CD4-positive, alpha-beta T cell treated with Interleukin-2 at 100 ng/mL for 4 hours (primary cell): ENCODE results near the gene FYN.

Source experiments
- DNase-seq: peaks from one replicate; pipeline ENCODE4 v3.0.0-alpha.2; 2020; ENCODE audit warnings: low spot score

The FYN gene

DNA sequence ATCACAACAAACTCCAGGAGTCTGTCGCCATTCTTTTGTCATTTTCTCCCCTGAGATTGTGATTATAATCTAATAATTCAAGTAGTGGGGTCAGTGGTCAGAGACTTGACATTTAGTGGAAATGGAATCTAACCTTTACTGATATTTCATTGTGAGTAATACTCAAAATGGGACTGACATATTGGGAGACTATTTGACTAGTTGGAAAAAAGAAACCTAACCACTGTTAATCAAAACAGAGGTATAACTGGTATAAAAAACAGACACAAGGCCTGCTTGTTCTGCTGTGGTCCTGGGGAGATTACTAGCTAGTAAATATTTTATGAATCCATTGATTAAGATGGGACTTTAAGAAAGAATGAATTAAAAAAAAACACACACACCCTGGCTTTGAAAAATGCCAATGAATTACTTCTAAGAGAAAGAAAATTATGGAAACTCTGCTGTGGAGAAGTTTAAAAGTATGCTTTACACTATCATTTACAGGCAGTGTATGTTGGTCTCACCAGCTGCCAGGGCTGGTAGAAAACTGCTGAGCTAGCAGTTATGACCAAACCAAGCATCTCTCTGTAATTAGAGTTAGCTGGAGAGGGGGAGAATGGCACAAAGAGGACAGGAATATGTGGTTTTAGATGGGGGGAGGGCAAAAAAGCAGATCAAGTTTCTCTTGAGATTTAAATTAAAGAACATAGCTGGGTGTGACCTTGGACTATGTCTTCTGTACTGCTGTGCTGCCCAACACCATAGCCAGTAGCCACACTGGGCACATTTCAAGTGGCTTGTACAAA, 103.7 kb downstream of the FYN start:
- DNase-seq, result no peak

GRCh38 chr6:111768431-111768770, 104.9 kb downstream of the FYN start:
- no peak for DNase-seq

DNA sequence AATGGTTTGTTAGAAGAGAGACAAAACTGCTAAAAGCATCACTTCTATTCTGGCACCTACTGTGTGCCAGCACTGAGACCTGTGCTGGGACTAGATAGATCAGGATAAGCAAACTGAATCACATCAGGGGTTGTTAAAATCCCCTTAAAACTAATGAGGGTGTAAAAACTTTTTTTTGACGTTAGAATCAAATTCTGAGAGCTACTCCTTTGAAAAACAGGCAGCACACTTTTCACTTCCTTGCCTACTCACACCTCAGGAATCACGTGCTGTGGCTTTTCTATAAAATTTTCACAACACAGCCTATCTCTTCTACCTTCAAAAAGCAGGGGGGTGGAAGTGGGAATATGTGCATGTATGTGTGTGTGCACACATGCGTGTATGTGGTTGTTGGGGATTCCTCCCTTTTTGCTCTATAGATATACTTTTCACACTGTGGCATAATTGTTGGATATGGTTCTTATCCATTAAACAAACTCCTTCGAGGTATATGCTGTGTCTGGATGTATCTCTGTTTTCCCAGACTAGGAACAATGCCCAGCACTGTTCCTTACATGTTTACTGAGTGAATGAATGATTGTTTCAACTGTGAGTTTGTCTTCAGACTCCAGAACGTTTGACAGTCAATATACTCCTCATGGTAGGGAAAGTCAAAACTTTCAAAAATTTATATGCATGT, 105.4 kb downstream of the FYN start:
- DNase-seq, result peak; percentile 65

DNA sequence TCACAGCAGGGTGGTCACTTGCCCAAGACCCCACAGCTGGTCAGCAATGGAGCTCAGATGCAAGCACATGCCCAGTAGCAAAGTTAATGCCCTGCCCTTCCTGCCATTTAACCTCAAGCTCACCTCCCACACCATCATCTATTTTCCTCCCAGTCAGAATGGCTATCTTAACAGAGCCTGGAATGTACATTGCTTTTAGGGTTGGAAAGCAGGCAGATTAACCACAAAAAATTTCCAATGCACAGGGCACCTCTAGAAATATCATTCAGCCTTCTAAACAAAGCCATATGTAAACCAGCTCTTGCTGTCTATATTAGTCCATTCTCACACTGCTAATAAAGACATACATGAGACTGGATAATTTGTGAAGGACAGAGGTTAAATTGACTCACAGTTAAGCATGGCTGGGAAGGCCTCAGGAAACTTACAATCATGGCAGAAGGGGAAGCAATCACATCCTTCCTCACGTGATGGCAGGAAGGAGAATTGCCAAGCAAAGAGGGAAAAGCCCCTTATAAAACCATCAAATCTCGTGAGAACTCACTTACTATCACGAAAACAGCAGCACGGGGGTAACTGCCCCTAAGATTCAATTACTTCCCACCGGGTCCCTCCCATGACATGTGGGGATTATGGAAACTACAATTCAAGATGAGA, 106.9 kb downstream of the FYN start:
- DNase-seq, result no peak

DNA sequence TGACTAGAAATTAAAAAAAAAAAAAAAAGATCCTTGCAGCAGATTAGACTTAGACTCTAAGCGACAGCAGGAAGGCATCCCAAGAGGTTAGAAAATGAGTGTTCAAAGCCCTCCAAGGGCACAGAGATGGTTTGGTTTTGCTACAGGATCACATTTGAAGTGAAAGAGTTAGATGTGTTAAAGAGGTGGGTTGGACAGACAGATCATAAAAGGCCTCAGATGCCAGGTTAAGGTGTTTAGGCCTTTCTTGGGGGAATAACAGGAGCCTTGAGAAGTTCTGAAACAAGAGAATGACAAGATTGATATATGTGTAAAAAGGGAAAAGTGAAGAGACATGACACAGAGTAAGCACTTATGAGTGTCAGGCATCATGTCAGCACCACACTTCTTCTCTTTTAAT, 107.5 kb downstream of the FYN start:
- no peak for DNase-seq

GRCh38 chr6:111764238-111765175, 108.7 kb downstream of the FYN start:
- DNase-seq, result peak; percentile 77

DNA sequence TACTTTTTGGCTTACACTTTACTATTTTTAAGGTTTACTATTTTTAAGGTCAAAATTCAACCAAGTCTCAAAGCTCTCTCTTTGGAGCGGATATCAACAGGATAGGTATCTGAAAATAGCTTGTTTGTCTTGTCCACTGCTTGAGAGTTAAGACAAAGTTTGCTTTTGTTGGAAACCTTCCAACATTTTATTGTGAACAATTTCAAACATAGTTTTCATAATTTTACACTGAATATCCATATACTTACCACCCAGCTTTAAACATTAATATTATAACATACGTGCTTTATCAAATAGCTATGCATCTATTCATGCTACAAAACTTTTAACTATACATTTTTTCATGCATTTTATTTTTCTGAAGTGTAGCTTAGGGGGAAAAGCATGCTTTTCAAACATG, 109.9 kb downstream of the FYN start:
- DNase-seq, result no peak

- DNase-seq, result no peak
Observed at GRCh38 chr6:111761783-111762312, 111.4 kb downstream of the FYN start.

- no peak for DNase-seq
Observed at GRCh38 chr6:111761212-111761611, 112.0 kb downstream of the FYN start.

- DNase-seq, result peak; percentile 74
Observed at GRCh38 chr6:111759836-111760785, 113.1 kb downstream of the FYN start.

DNA sequence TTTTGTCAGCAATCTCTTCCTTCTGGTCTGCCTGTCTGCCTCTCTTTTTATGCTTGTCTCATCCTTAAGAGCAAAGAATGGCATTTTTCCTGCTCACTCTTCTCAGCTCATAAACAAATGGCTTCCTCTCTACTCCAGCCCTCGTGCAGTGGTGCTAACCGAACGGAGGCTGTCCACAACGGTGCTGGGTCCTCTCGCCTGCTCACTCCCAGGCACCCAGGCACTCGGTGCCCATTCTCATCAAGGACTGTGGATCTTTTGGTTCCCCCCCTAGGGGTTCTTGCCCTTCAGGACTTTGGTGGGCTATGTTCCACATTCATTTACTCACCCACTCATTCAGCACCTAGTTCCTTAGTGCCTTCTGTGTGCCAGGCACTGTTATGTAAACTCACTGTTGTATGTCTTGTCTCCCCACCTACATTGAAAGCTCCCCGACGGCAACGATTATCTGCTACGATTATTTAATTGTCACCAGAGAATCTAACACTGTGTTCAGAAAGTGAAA, 113.9 kb downstream of the FYN start:
- no peak for DNase-seq

- DNase-seq, result peak; percentile 47
Observed at GRCh38 chr6:111758608-111759329, 114.5 kb downstream of the FYN start.

DNA sequence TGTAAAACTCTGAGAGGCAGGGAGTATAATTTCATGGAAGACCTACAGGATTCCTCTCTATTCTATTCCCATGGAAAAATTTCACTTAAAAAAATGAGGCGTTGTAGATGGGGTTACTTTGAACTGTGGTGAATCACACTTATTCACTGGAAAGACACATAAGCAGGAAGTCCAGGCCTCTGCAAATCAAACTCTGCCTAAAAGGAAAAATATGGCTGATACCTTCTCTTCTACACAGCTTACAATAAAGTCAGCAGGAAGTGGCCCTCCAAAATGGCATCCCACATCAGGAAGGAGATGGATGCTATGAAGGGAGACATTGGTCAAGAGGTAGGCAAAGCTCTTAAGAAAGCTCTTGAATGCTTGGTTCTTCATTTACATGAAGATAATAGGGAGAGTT, 115.9 kb downstream of the FYN start:
- peak; percentile 60 for DNase-seq

DNA sequence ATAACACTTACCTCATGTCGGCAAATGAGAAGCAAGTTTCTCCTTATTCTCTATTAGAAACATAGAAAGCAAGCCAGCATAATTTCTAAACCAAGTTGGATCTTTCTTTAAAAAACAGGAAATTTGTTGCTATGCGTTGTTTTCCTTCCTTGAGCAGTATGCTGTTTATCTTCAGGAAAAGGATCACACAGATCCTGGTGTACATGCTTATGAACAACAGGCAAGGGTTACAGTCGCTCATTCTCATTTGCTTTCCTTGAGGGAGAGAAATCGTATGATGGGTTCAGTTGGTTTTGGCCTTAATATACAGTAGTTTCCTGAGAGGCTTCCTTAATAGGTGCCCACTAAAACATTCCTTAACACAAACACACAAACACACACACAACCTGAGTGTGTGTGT, 118.8 kb downstream of the FYN start:
- no peak for DNase-seq

- DNase-seq, result no peak
Observed at GRCh38 chr6:111753573-111753972, 119.7 kb downstream of the FYN start.

DNA sequence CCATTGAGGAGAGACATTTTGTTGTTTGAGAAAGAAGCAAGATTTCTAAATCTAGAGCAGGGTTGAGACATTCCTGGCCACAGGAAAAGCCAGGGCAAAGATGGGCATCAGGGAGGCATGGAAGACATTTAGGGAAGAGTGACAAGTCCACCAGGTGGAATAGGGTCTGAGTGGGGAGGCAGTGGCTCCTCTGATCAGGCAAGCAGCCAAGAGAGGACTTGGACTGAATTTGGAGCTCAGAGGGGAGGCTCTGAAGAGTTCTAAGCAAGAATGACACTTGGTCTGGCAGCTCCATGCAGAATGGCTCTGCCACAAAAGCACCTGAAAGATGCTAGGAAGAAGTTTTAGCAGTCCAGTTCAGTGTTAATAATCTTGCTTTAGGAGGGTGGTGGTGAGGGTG, 120.8 kb downstream of the FYN start:
- no peak for DNase-seq

- peak; percentile 80 for DNase-seq
Observed at GRCh38 chr6:111750753-111751673, 122.2 kb downstream of the FYN start.

DNA sequence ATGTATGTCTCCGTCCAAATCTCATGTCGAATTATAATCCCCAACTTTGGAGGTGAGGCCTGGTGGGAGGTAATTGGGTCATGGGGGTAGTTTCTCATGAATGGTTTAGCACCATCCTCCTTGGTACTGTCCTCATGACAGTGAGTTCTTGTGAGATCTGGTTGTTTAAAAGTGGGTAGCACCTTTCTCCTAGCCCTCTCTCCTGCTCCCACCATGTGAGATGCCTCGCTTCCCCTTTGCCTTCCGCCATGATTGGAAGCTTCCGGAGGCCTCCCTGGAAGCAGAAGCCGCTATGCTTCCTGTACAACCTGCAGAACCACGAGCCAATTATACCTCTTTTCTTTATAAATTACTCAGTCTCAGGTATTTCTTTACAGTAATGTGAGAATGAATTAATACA, 123.1 kb downstream of the FYN start:
- no peak for DNase-seq

GRCh38 chr6:111748231-111748647, 125.0 kb downstream of the FYN start:
- no peak for DNase-seq
